HepG2 (cell line): Measurements from ENCODE around the gene PYGB.

Experiments used
- AFF4 ChIP-seq: sonication (generic); formaldehyde crosslinking; IDR thresholded peaks from 2 replicates; pipeline ENCODE4 v1.4.0; 2020; ENCODE audit warnings: missing genetic modification reagents
- BCL3 ChIP-seq: sonication (generic); formaldehyde crosslinking; IDR thresholded peaks from 2 replicates; pipeline ENCODE4 v1.5.1; 2020; ENCODE audit warnings: mild to moderate bottlenecking, missing genetic modification reagents, moderate library complexity
- BHLHE40 ChIP-seq: IDR thresholded peaks from 2 replicates; pipeline ENCODE4 v1.6.1; 2011; ENCODE audit warnings: low read length, improper control_type of control experiment
- CTCF ChIP-seq: sonication (generic); formaldehyde crosslinking; IDR thresholded peaks from 2 replicates; pipeline ENCODE4 v1.5.0; 2020; ENCODE audit warnings: mild to moderate bottlenecking, missing genetic modification reagents, moderate library complexity
- GTF2F1 ChIP-seq: fragments of 150-350 bp; IDR thresholded peaks from 2 replicates; pipeline ENCODE4 v1.6.1; 2014; ENCODE audit warnings: low read length
- LCORL ChIP-seq, 2 experiments: fragments of 450-650 bp in 1 of 2; sonication (generic) in 1 of 2; formaldehyde crosslinking in 1 of 2; IDR thresholded peaks; 2 replicates each; pipeline versions ENCODE4 v1.5.0 to v1.6.1; 2017 to 2020; ENCODE audit warnings: antibody characterized with exemption in 1 of 2, missing genetic modification reagents in 1 of 2
- MAX ChIP-seq: IDR thresholded peaks from 2 replicates; pipeline ENCODE4 v1.6.1; 2012; ENCODE audit warnings: inconsistent platforms
- PHF8 ChIP-seq: sonication (generic); formaldehyde crosslinking; IDR thresholded peaks from 2 replicates; pipeline ENCODE4 v1.5.0; 2020; ENCODE audit warnings: missing genetic modification reagents
- SP4 ChIP-seq: sonication (generic); formaldehyde crosslinking; IDR thresholded peaks from 2 replicates; pipeline ENCODE4 v1.8.1; 2023; ENCODE audit warnings: mild to moderate bottlenecking, missing genetic modification reagents
- TCF7L2 ChIP-seq: IDR thresholded peaks from 2 replicates; pipeline ENCODE4 v1.6.1; 2011; ENCODE audit warnings: mild to moderate bottlenecking, low read depth, low read length, moderate library complexity
- ZBTB14 ChIP-seq: sonication (generic); formaldehyde crosslinking; IDR thresholded peaks from 2 replicates; pipeline ENCODE4 v1.4.0; 2020; ENCODE audit warnings: missing genetic modification reagents
- ZNF136 ChIP-seq: sonication (generic); formaldehyde crosslinking; IDR thresholded peaks from 2 replicates; pipeline ENCODE4 v1.8.1; 2022; ENCODE audit warnings: low read depth, mild to moderate bottlenecking, moderate library complexity, missing genetic modification reagents
- ZNF253 ChIP-seq: sonication (generic); formaldehyde crosslinking; IDR thresholded peaks from 2 replicates; pipeline ENCODE4 v1.8.0; 2022; ENCODE audit warnings: mild to moderate bottlenecking, missing genetic modification reagents, borderline replicate concordance
- ZNF776 ChIP-seq: sonication (generic); formaldehyde crosslinking; IDR thresholded peaks from 2 replicates; pipeline ENCODE4 v1.4.0; 2020; ENCODE audit warnings: mild to moderate bottlenecking, missing genetic modification reagents

- TF ChIP-seq MAX (no peak), ZBTB14 (CRISPR knock-in tag) (no peak), CTCF (no peak), ZNF136 (CRISPR knock-in tag) (no peak), BCL3 (no peak), ZNF253 (CRISPR knock-in tag) (no peak), SP4 (CRISPR knock-in tag) (no peak), ZNF776 (CRISPR knock-in tag) (no peak), LCORL (IDR thresholded peaks at IDR 0.05) (no peak), LCORL (CRISPR knock-in tag; IDR thresholded peaks at IDR 0.05) (no peak), TCF7L2 (no peak), GTF2F1 (no peak), BHLHE40 (no peak), AFF4 (CRISPR knock-in tag) (no peak), PHF8 (no peak)
Observed at GRCh38 chr20:25248786-25249172, 894 bp downstream of the PYGB start.
